GM19372 (cell line): ENCODE data around the gene SOCS6.

ENCODE experiments used
- ATAC-seq: cut with Tn5 transposase; IDR thresholded peaks from one replicate; pipeline ENCODE4 v1.9.1; 2021; ENCODE audit warnings: mild to moderate bottlenecking, low read depth, moderate library complexity; ENCODE audit not compliant: unreplicated experiment

The SOCS6 gene

GRCh38 chr18:70377857-70378701 lies 89.2 kb downstream of the SOCS6 start:
- ATAC-seq: no peak
